Osteoblast (primary cell): ENCODE data around the gene PYGO1. TPM values are rescaled to one million over a fixed set of nuclear protein-coding genes. Genes with fewer than 3 reads are reported as not detected.

ENCODE experiments used
- DNase-seq: peaks from one replicate; pipeline ENCODE4 v3.0.0; 2011; ENCODE audit warnings: low spot score, mixed read lengths; ENCODE audit not compliant: insufficient read length; ENCODE audit errors: missing footprints
- H2AFZ ChIP-seq: 2 replicates; pipeline ENCODE4 v1.6.0; 2011; ENCODE audit warnings: mild to moderate bottlenecking, low read length
- H3K27ac ChIP-seq: 2 replicates; pipeline ENCODE4 v1.5.1; 2011; ENCODE audit warnings: mild to moderate bottlenecking, low read depth, low read length, moderate library complexity
- H3K27me3 ChIP-seq: 2 replicates; pipeline ENCODE4 v1.6.0; 2012; ENCODE audit warnings: mild to moderate bottlenecking, control low read depth, inconsistent platforms, low read length, moderate library complexity; ENCODE audit not compliant: insufficient read depth
- H3K36me3 ChIP-seq: 2 replicates; pipeline ENCODE4 v1.5.1; 2011; ENCODE audit warnings: mild to moderate bottlenecking, low read length, control low read depth, moderate library complexity; ENCODE audit not compliant: insufficient read depth
- H3K4me1 ChIP-seq: 2 replicates; pipeline ENCODE4 v1.5.1; 2011; ENCODE audit warnings: mild to moderate bottlenecking, low read length, control low read depth, moderate library complexity; ENCODE audit not compliant: insufficient read depth
- H3K4me2 ChIP-seq: 2 replicates; pipeline ENCODE4 v1.6.0; 2011; ENCODE audit warnings: mild to moderate bottlenecking, low read length; ENCODE audit not compliant: insufficient read depth
- H3K4me3 ChIP-seq: fragments of 200-600 bp; sonication (generic); 3 replicates; pipeline ENCODE4 v1.5.1; 2012; ENCODE audit warnings: mild to moderate bottlenecking, low read length, inconsistent platforms; ENCODE audit not compliant: insufficient read depth
- H3K79me2 ChIP-seq: 2 replicates; pipeline ENCODE4 v1.6.0; 2012; ENCODE audit warnings: mild to moderate bottlenecking, low read length, control low read depth, inconsistent platforms; ENCODE audit not compliant: insufficient read depth
- H3K9me3 ChIP-seq: 2 replicates; pipeline ENCODE4 v1.5.1; 2011; ENCODE audit warnings: low read depth, low read length, control low read depth
- H4K20me1 ChIP-seq: 2 replicates; pipeline ENCODE4 v1.6.0; 2012; ENCODE audit warnings: mild to moderate bottlenecking, low read length, control low read depth; ENCODE audit not compliant: insufficient read depth
- CTCF ChIP-seq: IDR thresholded peaks from 2 replicates; pipeline ENCODE4 v1.5.1; 2011; ENCODE audit warnings: mild to moderate bottlenecking, low read depth, low read length, moderate library complexity; ENCODE audit errors: extremely low read depth
- total RNA-seq: library from RNA; depleted of rRNA; stranded (reverse); fragments of >200 nt; gene quantifications from 2 replicates; pipeline ENCODE4 v1.2.3, GENCODE V29; 2012

The PYGO1 gene
- total RNA-seq, 1 donor = 15.6 TPM

- H3K4me2 ChIP-seq = no peak overlapping the region
Observed at GRCh38 chr15:55562601-55563000, 25.5 kb downstream of the PYGO1 start.

GRCh38 chr15:55555089-55555488, 33.1 kb downstream of the PYGO1 start:
- H3K9me3 ChIP-seq = no peaks in the 10 kb centered on the region
- DNase-seq = no peak
- H3K36me3 ChIP-seq = no peaks in the 10 kb centered on the region
- no peak overlapping the region for H3K4me2 ChIP-seq
- TF ChIP-seq CTCF = no peak
- H3K79me2 ChIP-seq = peaks cover 26% of the 10 kb centered on the region
- no peak overlapping the region for H3K27ac ChIP-seq
- H4K20me1 ChIP-seq = no peaks in the 10 kb centered on the region
- peaks cover 8% of the 10 kb centered on the region for H3K4me1 ChIP-seq
- H3K4me3 ChIP-seq = no peak overlapping the region
- H3K27me3 ChIP-seq = no peaks in the 10 kb centered on the region
- H2AFZ ChIP-seq = no peak overlapping the region

More at GRCh38 chr15:55562601-55563000, 25.5 kb downstream of the PYGO1 start:
- Histone ChIP-seq H3K4me1 (peaks cover 3% of the 10 kb centered on the region), H3K36me3 (no peaks in the 10 kb centered on the region), H4K20me1 (no peaks in the 10 kb centered on the region), H3K4me3 (no peak overlapping the region), H3K79me2 (peaks cover 16% of the 10 kb centered on the region), H3K27me3 (no peaks in the 10 kb centered on the region), H3K27ac (no peak overlapping the region), H3K9me3 (no peaks in the 10 kb centered on the region), H2AFZ (no peak overlapping the region)
- no peak for DNase-seq
- TF ChIP-seq CTCF = no peak

GRCh38 chr15:55552926-55553325, 35.2 kb downstream of the PYGO1 start:
- Histone ChIP-seq H3K36me3 (no peaks in the 10 kb centered on the region), H3K27ac (peak overlapping the region; percentile 38), H3K9me3 (no peaks in the 10 kb centered on the region), H3K4me2 (peak overlapping the region; percentile 33), H4K20me1 (no peaks in the 10 kb centered on the region), H2AFZ (peak overlapping the region; percentile 63), H3K79me2 (peaks cover 28% of the 10 kb centered on the region), H3K4me1 (peaks cover 8% of the 10 kb centered on the region), H3K4me3 (no peak overlapping the region), H3K27me3 (no peaks in the 10 kb centered on the region)
- TF ChIP-seq CTCF = no peak
- DNase-seq = peak; percentile 32

- DNase-seq = no peak
- Histone ChIP-seq H3K9me3 (no peaks in the 10 kb centered on the region), H3K4me2 (peak overlapping the region; percentile 33), H3K27me3 (no peaks in the 10 kb centered on the region), H3K36me3 (no peaks in the 10 kb centered on the region), H3K4me3 (no peak overlapping the region), H3K27ac (peak overlapping the region; percentile 38), H3K79me2 (peaks cover 28% of the 10 kb centered on the region), H4K20me1 (no peaks in the 10 kb centered on the region), H2AFZ (peak overlapping the region; percentile 63), H3K4me1 (peaks cover 8% of the 10 kb centered on the region)
- TF ChIP-seq CTCF = no peak
Observed at GRCh38 chr15:55552451-55552850, 35.7 kb downstream of the PYGO1 start.
